Measurements from ENCODE around the gene ZNF609.
"Not testable (repeated sequence)": the region's sequence is repeated elsewhere in the genome, so short reads cannot be mapped to it uniquely, and the experiment has no call there.

The ZNF609 gene

DNA sequence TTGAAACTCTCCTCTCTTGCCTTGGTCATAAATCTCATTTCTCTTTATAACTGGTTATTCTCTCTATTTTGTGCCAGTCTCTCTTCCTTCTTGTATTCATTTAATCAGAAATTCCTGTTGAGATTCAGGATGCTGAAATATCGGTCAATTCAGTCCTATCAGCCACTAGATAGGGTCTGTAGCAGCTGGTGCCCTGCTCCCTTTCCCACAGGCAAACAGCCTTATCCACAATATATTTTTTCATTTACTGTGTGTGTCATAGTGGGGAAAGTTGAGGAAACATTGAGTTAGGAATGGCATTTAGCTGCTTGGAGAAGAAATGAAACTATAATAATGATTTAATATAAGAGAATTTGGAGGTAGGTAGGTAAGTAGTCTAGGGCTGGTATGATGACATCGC, 168.7 kb downstream of the ZNF609 start:
- DNase-seq, result no peak

DNA sequence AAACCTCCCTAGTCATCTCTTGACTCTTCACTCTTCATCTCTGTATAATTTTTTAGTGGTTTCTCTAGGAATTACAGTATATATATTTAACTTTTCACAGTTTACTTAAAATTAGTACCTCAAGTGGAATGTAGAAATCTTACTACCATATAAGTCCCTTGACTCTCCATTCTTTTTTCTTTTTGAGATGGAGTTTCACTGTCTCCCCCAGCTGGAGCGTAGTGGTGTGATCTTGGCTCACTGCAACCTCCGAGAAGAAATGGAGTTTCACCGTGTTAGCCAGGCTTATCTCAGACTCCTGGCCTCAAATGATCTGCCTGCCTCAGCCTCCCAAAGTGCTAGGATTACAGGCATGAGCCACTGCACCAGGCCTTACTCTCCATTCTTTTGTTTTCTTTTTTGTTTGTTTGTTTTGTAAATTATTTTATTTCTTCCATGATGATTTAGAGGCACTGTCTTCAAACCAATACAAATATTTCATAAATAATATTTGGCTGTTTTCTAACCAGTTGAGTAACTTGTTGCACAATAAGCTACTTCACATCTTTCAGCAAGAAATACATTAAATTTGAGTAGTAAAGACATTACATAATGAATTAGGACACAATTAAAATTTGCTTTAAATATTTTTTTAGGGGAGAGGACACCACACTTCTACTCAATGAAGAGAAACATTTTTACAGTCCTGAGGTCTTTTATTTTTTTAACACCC, 170.2 kb downstream of the ZNF609 start:
- no peak for DNase-seq

DNA sequence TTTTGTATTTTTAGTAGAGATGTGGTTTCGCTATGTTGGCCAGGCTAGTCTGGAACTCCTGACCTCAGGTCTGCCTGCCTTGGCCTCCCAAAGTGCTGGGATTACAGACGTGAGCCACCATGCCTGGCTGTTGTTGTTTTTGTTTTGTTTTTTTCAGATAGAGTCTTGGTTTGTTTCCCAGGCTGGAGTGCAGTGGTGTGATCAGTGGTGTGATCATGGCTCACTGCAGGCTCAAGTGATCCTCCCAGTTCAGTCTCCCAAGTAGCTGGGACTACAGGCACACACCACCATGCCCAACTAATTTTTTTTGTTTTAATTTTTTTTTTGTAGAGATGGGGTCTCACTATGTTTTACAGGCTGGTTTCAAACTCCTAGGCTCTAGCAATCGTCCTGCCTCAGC, 172.3 kb downstream of the ZNF609 start:
- not testable (repeated sequence) for DNase-seq

DNA sequence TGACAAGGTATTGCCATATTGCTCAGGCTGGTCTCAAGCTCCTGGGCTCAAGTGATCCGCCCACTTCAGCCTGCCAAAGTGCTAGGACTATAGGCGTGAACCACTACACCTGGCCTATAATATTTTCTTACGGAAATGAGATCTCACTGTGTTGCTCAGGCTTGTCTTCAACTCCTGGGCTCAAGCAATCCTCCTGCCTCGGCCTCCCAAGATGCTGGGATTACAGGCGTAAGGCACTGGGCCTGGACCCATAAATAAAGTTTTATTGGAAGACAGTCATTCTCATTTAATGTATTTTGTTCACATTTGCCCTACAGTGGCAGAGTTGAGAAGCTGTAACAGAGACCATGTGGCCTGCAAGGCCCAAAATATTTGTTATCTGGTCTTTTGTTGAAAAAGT, 173.0 kb downstream of the ZNF609 start:
- no peak for DNase-seq

DNA sequence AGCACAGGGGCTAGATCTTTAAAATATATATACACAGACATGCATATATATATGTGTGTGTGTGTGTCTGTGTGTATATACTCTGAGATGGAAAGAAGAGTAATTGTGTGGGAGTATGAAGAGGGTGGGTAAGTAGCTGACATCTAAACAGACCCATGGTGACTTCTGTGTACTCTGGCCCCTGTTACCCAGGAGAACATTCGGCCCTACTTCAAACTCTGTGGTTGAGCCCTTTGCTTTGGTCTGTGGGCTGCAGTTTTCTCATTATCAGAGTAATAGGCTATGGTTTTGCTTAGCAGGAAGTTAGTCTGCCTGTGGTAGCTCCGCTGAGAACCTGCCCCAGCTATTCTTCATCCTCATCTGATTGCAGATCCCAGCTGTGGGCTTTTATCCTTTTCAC, 173.6 kb downstream of the ZNF609 start:
- DNase-seq, result peak; percentile 23

DNA sequence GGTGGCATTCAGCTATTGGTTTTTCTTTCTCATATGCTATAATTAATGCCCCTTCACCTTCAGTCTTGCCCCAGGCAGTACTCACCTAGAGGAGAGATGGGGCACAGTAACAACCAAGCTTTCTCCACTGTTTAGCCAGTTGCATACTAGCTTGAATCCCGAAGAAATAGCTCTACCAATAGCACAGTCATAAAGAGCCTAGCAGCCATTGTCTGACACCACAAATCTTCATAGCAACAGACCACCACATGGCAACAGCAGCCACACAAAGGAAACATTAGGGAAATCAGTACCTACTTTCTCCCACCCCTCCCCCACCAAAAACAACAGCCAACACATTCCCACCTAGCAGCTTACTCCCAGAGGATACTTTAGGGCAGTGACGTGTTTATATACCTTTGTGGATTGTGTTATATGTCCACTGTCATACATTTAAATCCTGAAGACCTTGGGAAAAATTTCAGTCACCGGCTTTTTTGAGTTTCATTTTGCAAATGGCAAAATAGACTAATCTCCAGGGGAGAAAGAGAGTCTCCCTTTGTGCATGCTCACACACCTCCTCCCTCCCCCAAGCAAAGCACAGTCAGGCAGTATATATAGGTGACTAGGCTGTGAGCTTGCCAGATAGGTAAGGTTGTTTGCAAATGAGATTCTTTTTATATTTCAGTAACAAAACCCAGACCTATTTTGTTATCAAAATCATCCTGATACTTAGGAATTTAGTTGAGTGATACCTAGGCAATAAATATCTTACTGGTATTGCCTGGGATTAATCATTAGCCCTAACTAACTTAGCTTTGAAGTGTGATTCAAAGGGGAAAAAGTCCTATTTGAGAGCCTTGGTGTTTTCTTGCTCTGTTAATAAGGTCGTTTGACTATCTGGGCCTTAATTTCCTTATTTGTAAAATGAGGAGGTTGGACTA, 174.5 kb downstream of the ZNF609 start:
- no peak for DNase-seq

DNA sequence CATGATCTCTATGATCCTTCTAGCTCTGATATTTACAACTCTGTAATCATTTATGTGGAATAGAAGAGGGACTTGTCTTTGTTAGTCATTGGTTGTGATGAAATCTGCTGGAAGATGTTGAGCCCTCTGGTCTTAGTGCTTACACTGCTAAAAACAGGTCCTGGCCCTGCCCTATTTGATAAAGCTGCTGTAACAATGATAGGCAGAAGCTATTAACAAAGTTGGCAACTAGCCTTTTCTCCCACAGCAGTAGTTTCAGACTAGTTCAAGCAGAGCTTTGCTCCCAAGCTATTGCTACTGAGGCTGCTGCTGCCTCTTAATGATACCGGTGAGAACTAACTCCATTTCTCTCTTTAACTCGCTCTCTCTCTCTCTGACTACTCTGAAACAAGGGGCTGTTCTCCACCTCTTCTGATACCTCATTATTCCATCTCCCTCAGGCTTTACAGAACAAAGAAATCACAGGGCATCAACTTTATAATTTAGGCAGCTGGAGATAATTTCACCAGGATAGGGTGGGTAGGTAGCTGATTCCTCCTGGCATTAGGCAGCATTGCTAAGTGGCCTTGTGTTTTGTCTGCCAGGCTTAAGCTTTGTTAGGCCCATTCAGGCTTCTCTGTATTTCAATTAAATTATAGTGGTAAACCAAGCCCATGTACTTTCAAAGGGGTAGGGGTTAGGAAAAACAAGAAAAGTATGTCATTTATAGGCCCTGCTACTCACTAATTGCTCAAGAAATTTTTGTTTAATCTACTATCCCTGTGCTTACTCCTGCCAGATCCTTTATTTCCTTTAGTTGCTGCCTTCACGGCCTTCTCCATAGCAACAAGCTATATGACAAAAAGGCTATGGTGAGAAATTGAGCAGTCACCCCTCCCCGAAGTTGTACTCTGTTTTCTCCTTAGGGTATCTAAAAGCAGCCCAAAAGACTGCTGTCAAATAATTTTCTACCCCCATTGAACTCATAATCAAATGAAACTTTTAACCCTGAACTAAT, 175.4 kb downstream of the ZNF609 start:
- DNase-seq, result no peak

DNA sequence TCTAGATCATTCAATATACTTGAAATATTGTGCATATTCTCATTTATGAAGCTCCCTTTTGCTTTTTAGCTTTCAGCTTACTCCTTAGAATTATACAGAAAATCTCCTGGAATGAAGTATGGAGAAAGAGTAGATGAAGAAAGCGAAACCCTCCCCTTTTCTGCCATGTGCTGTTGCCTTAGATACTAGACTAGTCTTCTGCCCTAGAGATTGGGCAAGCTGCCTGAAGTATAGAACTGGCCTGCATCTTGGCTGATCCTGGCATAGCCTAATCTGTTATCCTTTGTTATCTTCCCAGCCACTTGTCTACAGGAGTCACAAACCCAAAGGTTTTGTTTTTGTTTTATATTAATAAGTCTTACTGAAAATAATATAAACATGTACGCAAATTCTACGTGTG, 176.2 kb downstream of the ZNF609 start:
- no peak for DNase-seq

DNA sequence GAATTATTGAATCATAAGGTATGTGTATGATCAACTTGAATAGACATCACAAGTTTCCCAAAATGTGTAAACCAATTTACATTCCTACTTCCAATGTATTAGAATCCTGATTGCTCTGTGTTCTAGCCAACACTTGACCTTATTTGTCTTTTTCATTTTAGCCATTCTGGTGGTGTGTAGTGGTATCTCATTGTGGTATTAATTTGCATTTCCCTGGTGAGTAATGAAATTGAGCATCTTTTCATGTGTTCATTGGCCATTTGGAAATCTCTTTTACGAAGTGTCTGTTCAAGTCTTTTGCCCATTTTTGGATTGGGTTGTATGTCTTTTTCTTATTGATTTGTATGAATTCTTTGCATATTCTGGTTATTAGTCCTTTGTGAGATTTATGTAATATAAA, 177.0 kb downstream of the ZNF609 start:
- no peak for DNase-seq

DNA sequence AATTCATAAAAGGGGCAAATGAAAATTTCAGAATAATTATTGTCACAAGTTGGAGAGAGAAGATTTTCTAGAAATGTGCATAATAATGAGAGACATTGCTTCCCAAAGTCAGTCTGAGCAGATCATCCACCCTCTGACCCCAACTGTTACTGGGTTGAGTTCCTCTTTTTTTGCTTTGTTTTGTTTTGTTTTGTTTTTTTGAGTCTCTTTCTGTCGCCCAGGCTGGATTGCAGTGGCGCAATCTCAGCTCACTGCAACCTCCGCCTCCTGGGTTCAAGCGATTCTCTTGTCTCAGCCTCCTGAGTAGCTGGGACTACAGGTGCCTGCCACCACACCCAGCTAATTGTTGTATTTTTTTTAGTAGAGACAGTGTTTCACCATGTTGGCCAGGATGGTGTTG, 179.4 kb downstream of the ZNF609 start:
- not testable (repeated sequence) for DNase-seq

DNA sequence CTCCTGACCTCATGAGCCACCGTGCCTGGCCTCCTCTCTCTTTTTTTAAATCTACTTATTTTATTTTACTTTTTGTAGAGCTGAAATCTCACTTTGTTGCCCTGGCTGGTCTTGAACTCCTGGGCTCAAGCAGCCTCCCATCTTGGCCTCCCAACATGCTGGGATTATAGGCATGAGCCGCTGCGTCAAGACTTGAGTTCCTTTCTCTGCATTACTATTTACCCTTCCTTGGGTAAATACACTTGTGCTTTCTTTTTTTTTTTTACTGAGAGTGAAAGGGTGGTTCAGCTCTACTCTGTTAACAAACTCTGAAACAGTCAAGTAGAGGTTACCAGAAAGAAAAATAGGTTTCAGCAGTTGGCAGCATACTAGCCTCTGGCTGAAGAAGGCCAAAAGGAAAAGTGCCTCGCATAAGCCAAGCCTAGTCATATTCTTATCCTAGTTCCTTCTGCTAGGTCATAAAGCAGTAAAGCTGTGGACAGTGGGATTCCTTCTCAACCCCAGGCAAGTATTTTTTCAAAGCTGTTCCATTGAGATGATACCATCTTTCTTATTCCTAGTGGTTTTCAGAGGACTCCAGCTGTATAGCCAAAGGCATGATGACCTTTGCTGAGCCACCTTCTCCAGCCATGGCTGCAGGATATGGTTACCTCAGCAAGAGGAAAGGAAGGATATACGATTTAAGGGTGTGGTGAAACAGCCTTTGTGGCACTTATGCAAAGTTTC, 179.9 kb downstream of the ZNF609 start:
- no peak for DNase-seq

DNA sequence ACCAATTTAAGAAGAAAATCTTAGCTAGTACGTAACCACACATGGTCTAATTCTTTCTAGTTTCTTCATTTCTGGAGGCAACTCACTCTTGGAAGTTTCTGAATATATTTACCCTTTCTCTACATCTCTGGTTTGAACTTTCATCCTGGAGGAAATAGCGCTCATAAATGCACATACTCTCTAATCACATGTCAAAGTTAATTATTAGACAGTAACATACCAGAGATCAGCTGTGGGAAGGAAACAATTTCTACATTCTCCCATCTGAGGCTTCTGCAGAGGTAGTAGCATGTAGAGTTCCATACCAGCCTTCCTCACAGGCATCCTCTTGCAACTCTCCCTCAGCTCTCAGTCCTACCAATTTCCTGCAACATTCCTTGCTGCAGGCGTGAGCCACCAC, 182.5 kb downstream of the ZNF609 start:
- DNase-seq, result no peak

DNA sequence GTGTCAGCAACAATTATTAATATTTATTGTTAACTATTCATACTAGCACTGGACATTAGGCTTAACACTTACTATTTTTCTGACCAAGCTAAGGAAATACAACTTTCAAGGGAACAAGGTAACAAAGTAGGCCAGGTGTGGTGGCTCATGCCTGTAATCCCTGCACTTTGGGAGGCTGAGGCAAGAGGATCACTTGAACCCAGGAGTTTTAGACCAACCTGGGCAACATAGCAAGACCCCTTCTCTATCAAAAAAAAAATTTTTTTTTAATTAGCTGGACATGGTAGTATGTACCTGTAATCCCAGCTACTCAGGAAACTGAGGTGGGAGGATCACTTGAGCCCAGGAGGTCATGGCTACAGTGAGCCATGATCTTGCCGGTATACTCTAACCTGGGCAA, 183.3 kb downstream of the ZNF609 start:
- no peak for DNase-seq

DNA sequence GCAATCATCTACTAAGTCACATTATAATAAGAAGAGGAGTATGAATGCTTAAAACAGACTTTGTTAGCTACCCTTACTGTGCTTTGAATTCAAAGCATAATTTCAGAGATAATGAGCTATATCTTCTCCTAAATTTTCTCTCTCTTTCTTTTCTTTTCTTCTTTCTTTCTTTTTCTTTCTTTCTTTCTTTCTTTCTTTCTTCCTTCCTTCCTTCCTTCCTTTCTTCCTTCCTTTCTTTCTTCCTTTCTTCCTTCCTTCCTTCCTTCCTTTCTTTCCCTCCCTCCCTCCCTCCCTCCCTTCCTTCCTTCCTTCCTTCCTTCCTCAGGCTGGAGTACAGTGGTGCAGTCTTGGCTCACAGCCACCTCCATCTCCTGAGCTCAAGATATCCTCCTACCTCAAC, 184.4 kb downstream of the ZNF609 start:
- not testable (repeated sequence) for DNase-seq

DNA sequence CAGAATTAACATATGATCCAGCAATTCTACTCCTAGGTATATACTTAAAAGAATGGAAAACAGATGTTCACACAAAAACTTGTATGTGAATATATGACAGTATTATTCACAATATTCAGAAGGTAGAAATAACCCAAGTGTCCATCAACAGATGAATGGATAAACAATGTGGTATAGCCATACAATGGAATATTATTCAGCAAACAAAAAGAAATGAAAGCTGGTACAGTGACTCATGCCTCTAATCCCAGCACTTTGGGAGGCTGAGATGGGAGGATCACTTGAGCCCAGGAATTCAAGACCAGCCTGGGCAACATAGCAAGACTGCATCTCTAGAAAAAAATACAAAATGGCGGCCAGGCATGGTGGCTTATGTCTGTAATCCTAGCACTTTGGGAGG, 185.6 kb downstream of the ZNF609 start:
- DNase-seq, result no peak

DNA sequence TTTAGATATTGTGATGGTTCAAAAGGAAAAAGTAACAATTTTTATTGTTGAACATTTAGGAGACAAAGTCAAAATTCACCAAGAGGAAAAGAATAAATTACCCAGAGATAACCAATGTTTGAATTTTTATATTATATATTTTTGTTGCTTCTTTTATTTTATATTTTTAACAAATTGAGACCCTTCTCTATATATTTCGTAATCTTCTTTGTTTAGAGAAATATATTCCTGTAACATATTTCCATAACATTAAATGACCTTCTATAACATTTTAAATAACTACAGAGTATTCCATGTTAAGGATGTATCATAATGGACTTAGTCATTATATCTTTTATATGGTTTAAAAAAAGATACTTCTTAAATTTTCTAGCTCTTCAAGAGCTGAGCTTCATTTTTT, 187.0 kb downstream of the ZNF609 start:
- DNase-seq, result no peak

DNA sequence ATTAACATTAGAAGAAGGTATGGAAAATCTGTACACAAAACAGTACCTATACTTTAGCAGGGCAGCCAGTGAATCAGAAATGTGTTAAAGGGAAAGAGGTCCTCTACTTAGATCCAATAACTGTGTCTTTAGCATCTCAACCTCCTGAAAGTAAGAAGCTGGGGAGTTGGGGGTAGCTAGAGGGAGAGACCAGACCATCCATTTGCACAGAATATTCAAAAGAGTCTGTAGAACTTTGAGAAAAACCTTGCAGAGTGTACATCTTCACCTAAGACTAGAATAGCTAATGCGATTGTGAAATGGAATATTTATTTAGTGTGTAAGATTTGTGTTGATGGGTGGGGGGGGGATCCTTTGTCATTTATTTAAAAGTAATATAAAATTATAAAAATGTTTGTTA, 190.2 kb downstream of the ZNF609 start:
- DNase-seq, result no peak

DNA sequence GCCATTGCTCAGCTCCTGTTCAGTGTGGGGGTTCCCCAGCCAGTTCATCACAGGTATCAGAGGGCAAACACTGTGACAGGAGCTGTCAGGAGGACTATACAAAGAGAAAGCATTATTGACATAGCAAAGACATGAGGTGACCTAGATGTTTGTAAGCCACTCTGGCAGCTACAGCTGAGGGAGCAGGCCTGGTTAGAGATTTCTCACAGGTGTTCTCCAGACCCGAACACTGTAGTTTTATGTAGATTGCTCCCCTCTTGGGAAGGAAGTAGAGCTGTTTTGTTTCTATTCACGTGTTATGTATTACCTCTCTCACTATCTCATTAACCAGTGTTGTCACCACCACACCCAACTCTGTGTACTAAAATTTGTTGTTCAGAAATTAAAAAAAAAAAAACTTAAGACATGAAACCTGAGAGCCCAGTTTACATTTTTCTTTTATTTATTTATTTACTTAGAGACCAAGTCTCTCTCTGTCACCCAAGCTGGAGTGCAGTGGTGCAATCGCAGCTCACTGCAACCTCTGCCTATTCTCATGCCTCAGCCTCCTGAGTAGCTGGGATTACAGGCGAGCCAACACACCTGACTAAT, 191.3 kb downstream of the ZNF609 start:
- no peak for DNase-seq

DNA sequence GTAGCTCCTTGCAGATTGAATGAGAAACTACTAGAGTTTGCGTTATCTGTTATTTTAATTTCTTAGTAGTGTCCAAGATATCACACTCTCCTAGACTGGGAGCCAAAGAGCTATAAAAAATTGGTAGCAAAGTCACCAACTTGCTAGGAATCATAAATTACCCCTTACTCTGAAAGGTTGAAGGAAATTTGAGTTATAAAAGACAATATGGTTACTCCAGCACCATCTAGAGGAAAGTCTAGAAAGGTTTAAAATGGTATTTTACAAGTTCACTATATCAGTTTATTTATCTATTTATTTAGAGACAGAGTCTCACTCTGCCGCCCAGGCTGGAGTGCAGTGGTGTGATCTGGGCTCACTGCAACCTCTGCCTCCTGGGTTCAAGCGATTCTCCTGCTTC, 193.4 kb downstream of the ZNF609 start:
- DNase-seq, result no peak

DNA sequence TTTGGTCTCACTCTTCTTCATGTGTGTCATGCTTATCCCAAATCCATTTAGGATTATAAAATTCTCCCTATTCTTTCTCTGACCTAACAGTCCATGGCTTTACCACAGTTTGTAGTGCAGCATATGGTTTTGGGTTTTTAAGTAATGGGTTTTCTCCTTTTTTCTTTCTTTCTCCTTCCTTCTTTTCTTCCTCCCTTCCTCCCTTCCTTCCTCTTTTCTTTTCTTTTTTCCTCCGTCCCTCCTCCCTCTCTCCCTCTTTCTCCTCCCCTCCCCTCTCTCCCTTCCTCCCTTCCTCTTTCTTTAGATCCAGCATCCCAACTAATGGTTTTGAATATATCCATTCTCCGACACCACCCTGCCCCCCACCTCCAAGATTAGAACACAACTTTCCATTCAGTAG, 196.1 kb downstream of the ZNF609 start:
- DNase-seq, result no peak

DNA sequence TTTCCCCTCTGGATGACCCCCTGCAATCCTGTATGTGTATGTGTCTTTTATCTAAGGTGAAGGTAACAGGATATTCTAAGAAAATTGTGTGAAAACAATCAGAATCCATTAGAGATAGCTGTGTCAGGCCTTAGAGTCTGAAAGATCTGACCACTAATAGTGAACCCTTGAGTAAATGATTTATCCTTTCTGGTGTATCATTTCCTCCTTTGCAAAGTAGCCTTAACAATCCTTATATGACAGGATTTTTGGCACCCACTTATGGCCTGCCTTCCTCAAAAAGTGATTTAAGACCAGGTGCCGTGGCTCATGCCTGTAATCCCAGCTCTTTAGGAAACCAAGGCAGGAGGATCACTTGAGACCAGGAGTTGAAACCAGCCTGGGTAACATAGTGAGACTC, 204.8 kb downstream of the ZNF609 start:
- DNase-seq, result no peak

DNA sequence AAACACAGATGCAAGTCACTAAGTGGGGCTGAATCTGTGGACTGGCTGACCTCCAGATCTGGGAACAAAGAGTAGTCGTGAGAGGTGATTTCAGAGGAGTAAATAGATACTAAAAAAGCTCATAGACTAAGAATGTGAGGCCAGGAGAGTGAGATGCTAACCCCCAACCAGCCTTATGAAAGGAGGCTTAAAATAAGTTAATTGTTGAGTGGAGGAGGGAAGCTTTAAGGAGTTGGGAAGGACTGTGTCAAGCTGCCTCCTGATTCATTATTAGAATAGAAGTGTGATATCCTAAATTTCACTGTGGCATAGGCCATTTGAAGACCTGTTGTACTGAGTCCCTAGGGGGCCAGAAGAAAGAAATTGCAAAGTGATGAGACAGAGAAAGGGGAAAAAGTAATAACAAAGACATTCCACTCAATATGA, 207.4 kb downstream of the ZNF609 start:
- no peak for DNase-seq
